Suppressor macrophage treated with lipopolysaccharide for 1 hour (primary cell): ENCODE results near the gene ENPP3.
"Not testable (repeated sequence)": the region's sequence is repeated elsewhere in the genome, so short reads cannot be mapped to it uniquely, and the experiment has no call there.

Experiments used
- DNase-seq, 3 donors: peaks; one replicate each; pipeline ENCODE4 v3.0.0-alpha.2; 2020 to 2022

Gene ENPP3

DNA sequence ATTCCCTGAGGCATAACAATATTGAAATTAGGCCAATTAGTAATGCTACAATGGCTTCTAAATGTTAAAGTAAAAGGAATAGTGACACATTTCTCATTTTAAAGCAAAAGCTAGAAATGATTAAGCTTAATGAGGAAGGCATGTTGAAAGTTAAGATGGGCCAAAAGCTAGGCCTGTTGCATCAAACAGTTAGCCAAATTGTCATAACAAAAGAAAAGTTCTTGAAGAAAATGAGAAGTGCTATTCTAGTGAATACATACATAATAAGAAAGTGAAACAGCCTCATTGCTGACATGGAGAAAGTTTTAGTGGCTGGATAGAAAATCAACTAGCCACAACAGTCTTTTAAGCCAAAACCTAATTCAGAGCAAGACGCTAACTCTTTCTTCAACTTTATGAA lies 51.2 kb downstream of the ENPP3 start:
- DNase-seq = peak in 1 of 3 donors; percentile 16

GRCh38 chr6:131692031-131692430 lies 54.9 kb downstream of the ENPP3 start:
- DNase-seq = peak in 2 of 3 donors; percentile 50 to 57

- DNase-seq = no peak
These were observed 55.5 kb downstream of the ENPP3 start for GRCh38 chr6:131692589-131692988.

GRCh38 chr6:131693384-131693783 lies 56.3 kb downstream of the ENPP3 start:
- no peak for DNase-seq

- peak; percentile 58 to 66 (median 60) for DNase-seq
These were observed 57.8 kb downstream of the ENPP3 start for GRCh38 chr6:131694832-131695426.

DNA sequence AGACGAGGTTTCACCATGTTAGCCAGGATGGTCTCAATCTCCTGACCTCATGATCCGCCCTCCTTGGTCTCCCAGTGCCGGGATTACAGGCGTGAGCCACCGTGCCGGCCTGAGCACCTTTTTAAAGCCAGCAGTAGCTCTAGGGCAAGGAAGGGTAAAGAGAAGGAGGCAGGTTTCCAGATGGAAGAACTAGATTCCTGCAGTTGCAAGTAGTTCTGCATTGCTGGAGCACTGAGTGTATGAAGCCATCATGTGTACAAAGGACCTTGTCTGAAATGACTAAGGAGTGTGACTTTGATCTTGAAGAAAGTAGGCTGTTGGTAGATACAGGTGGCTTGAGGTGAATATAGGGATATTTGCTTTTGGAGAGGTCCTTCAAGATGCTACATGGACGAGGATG lies 59.9 kb downstream of the ENPP3 start:
- no peak for DNase-seq

GRCh38 chr6:131700851-131701250 lies 63.7 kb downstream of the ENPP3 start:
- not testable (repeated sequence) for DNase-seq

GRCh38 chr6:131703905-131704304 lies 66.8 kb downstream of the ENPP3 start:
- DNase-seq = not testable (repeated sequence)

DNA sequence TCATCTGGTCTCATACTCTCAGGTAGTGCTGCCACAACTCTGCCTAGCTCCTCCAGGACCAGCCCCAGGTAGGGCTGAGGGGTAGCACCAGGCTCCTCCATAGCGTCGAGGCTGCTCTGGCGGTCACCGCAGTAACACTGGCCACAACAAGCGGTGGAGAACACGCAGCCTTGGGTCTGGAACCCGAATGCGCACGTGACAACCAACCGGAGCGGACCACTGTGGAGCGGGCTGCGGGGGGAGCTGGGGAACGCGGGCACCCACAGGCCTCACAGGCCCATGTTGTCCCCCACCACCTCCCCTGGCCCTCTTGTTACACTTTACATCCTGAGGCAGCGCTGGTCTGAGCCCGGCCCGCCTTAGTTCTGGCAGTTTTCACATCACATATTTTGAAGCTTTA lies 73.8 kb downstream of the ENPP3 start, which contains the start of gene CTAGE9:
TSS of gene CTAGE9 (minus strand) at position 101 of the 400 bp plus-strand sequence. CDS start at position 101, 0 bp downstream.
- DNase-seq = not testable (repeated sequence)

- DNase-seq = not testable (repeated sequence)
These were observed 78.5 kb downstream of the ENPP3 start for GRCh38 chr6:131715567-131715966.

GRCh38 chr6:131717836-131718542 lies 80.9 kb downstream of the ENPP3 start:
- no peak for DNase-seq

GRCh38 chr6:131721161-131721560 lies 84.1 kb downstream of the ENPP3 start:
- DNase-seq = no peak

DNA sequence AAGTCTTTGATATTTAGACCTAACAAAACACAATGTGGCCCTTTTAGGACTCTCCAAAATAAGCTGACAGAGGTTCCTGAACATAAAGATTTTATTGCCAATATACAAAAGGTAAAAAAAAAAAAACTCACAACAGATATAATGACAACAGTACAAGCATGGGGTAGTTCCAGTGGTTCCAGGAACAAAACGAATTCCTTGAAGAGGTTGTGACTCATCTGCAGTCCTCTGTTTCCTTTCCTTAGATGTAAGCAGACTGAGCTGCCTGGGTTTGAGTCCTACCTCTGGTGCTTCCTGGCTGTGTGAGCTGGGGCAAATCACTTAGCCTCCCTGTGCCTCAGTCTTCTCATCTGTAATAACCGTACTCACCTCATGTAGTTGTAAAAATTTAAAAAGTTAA lies 87.0 kb downstream of the ENPP3 start:
- no peak for DNase-seq

DNA sequence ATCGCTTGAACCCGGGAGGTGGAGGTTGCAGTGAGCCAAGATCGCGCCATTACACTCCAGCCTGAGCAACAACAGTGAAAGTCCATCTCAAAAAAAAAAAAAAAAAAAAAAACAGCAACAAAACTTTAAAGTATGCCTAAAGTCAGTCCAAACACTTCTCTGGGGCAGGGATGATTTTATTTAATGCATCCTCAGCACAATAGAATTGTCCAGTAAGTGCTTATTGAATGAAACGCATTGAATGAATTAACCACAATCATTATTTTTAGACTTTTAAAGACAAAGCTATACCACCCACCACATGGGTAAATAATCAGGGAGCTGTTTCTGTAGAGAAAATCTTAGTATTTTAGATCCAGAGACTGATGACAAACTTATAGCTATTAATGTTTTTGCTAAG lies 90.4 kb downstream of the ENPP3 start:
- no peak for DNase-seq

DNA sequence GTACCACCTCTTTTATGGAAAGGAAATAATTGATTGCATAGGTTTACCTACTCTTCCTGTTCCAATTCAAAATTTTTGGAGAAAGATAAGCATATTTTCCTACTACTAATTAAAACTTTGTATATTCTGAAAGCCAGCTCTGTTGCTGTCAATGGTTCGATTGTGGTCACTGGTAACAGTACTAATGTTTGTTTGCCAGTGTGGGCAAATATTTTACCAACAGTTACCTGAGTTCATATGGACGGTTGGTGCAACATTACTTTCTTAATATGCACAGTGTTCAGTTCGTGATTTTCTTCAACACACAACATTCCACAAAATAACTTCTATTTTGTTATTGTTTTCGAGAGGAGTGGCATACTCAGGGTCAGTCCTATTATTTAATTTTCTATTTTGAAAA lies 90.8 kb downstream of the ENPP3 start:
- DNase-seq = no peak

DNA sequence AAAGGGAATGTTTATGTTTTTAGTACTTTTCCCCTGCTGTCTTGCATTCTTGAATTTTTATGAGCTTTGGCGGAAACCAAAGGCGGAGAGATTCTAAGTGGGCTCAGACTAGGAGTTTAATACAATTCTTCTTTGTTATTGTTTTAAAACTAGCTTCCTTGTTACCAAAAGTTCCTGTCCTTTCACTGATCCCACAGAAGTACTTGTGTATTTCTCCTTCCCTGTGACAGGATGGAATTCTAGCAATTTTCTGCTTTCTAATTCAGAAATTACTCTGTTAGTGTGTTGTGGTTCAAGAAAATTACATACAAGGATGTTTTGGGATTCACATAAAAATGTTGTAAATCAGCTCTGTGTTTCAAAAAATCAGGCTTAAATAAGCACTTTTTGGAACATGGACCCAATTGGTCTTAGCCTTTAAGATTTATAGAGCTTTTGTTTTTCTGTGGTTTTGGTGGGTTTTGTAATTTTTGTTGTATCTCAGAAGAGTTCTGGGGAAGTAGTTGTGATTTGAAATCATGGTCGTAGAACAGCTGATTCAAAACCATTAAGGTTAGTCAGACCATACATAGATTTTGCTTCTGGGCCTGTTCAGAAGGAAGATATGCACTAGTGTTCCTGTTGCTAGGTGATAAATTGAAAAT lies 91.3 kb downstream of the ENPP3 start:
- no peak for DNase-seq

- DNase-seq = no peak
These were observed 92.4 kb downstream of the ENPP3 start for GRCh38 chr6:131729550-131729949.

- DNase-seq = no peak
These were observed 93.2 kb downstream of the ENPP3 start for GRCh38 chr6:131730264-131730663.

DNA sequence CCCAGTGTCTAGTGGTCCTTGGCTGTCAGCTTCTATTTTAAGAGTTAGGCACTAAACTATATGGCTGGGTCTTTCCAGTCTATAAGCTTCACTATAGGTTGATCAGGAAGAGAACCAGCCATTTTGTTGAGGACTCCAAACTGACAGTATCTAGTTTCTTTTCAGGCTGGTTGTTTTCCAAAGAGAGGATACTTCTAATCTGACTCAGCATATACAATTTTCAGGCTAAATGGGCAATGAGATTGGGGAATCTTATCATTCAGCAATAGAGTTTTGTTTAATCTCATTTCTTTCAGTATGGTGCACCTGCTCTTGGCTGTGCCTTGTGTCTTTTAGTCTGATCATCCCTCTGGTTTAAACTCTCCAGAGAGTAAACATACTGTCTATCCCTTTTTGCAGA lies 94.1 kb downstream of the ENPP3 start:
- DNase-seq = no peak

DNA sequence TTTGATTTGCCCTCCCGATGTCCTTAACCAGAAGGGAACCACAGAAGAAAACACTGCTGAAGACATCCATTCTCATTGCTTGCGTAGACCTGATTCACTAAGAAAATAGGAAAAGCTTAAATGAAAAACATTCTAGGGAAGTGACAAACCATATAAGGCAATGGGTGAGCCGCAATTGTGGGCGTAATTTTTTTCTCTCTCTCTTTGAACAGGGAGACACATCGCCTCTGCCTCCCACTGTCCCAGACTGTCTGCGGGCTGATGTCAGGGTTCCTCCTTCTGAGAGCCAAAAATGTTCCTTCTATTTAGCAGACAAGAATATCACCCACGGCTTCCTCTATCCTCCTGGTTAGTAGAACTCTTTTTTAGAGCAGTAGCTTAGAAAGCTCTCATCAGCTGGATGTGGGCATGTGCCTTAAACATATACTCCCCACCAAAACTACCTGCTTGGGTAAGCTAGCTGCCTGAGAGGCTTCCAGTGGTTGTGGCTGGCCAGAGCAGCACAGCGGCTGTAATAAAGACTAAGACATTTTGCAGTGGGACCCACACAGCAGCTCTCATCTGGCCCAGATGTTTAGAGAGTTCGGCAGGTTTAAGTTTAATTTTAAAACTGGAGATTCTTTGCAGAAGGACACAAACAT lies 96.4 kb downstream of the ENPP3 start:
- DNase-seq = peak; percentile 19 to 40 (median 32)

DNA sequence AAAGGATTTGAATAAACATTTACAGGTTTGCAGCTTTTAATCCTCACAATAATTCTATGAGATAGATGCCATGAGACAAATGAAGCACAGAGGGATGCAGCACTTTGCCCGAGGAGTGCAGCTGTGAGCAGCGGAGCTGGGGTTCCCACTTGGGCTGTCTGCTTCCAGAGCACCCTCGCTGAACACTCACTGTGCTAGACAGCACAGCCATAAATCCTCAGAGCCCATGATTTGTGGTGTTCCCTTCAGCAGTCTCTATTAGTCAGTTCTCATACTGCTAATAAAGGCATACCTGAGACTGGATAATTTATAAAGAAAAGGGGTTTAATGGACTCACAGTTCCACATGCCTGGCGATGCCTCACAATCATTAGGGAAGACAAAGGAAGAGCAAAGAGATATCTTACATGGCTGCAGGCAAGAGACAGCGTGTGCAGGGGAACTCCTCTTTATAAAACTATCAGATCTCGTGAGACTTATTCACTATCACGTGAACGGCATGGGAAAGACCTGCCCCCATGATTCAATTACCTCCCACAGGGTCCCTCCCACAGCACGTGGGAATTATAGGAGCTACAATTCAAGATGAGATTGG lies 99.0 kb downstream of the ENPP3 start:
- no peak for DNase-seq

DNA sequence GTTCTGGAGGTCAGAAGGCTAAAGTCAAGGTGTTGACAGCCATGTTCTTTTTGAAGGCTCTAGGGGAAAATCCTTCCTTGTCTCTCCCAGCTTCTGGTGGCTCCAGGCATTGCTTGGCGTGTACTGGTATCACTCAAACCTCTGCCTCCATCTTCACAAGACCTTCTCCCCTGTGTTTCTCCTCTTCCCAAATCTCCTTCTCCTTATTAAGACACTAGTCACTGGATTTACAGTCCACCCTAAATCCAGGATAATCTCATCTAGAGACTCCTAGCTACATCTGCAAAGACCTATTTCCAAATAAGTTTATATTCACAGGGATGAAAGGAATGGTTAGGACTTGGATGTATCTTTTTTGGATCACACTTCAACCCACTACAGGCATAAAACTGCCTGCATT lies 99.7 kb downstream of the ENPP3 start:
- no peak for DNase-seq

- no peak for DNase-seq
These were observed 102.0 kb downstream of the ENPP3 start for GRCh38 chr6:131739136-131739535.
